ENCODE results near the gene WDR86. TPM values are rescaled to one million over a fixed set of nuclear protein-coding genes. Genes with fewer than 3 reads are reported as not detected.

WDR86 gene
- total RNA-seq, 1 experiment from 2014 or later: 8.1 TPM

DNA sequence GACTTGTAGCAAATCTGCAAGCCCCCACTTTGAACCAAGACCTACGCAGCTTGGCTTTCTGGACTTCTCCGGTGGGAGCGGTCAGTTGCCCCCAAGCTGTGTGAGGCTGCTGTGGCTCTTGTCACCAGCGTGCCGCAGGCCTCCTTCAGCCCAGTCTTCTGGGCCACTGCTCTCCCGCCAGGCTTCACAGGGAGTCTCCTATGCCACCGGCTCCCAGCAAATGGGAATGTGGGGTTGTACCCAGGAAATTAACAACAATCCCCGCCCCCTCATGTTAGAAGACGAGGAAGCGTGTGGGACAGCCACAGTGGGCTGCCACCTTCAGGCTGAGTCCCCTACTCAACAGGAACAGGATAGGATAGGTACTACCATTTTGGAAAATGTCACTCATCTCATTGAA is 4.2 kb downstream of the WDR86 start:
- no peak overlapping the region for H2AFZ ChIP-seq (ENCODE audit: low read length)
- TF ChIP-seq, protein P1, sequence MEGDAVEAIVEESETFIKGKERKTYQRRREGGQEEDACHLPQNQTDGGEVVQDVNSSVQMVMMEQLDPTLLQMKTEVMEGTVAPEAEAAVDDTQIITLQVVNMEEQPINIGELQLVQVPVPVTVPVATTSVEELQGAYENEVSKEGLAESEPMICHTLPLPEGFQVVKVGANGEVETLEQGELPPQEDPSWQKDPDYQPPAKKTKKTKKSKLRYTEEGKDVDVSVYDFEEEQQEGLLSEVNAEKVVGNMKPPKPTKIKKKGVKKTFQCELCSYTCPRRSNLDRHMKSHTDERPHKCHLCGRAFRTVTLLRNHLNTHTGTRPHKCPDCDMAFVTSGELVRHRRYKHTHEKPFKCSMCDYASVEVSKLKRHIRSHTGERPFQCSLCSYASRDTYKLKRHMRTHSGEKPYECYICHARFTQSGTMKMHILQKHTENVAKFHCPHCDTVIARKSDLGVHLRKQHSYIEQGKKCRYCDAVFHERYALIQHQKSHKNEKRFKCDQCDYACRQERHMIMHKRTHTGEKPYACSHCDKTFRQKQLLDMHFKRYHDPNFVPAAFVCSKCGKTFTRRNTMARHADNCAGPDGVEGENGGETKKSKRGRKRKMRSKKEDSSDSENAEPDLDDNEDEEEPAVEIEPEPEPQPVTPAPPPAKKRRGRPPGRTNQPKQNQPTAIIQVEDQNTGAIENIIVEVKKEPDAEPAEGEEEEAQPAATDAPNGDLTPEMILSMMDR (conservative IDR thresholded peaks at IDR 0.05): no peak
- peaks cover 21% of the 10 kb centered on the region for H3K23me2 ChIP-seq (ENCODE audit: insufficient read length, low read depth, low read length, poor library complexity, severe bottlenecking)
- no peak overlapping the region for H3K27ac ChIP-seq (ENCODE audit: insufficient read length, low read depth, low read length)
- Mint-ChIP-seq H3K4me3 (no peak overlapping the region), H3K27me3 (ENCODE audit: low read depth) (peaks cover 15% of the 10 kb centered on the region), H3K27ac (no peak overlapping the region), H3K36me3 (ENCODE audit: insufficient read depth in 1 of 3, low read depth in 3 of 3) (peaks cover 0 to 8% (median 2%) of the 10 kb centered on the region in 3 experiments; a peak in 5 of 7 replicates), H3K4me1 (peaks cover 21 to 28% of the 10 kb centered on the region in 2 experiments), H3K9me3 (no peaks in the 10 kb centered on the region)
- H3K27me3 ChIP-seq (ENCODE audit: insufficient read depth, low read length): no peaks in the 10 kb centered on the region; the same call in 1 of the 2 replicates
- no peak overlapping the region for H3K4me2 ChIP-seq (ENCODE audit: insufficient read depth, insufficient read length, low read length)
- no peaks in the 10 kb centered on the region for H4K20me1 ChIP-seq (ENCODE audit: control insufficient read depth, insufficient read depth, insufficient read length)
- DNase-seq: peak; percentile 27
- no peak overlapping the region for H2BK5ac ChIP-seq (ENCODE audit: insufficient read length, low read length)
- no peaks in the 10 kb centered on the region for H3K79me2 ChIP-seq (ENCODE audit: insufficient read depth, low read length)
- H3K4ac ChIP-seq (ENCODE audit: low read depth, low read length): no peak overlapping the region
- H4K91ac ChIP-seq (ENCODE audit: insufficient read length, low read depth, low read length): no peak overlapping the region
- no peak overlapping the region for H3K14ac ChIP-seq (ENCODE audit: insufficient read depth, low read length)
- no peak overlapping the region for H4K5ac ChIP-seq (ENCODE audit: insufficient read length, low read depth, low read length)
- no peak overlapping the region for H3K56ac ChIP-seq (ENCODE audit: insufficient read length, low read depth, low read length)
- H2BK120ac ChIP-seq (ENCODE audit: low read depth, low read length, poor library complexity, severe bottlenecking): no peak overlapping the region
- no peak overlapping the region for H4K8ac ChIP-seq (replicated peaks; ENCODE audit: insufficient read length, low read depth, low read length)
- no peak overlapping the region for H3K18ac ChIP-seq (ENCODE audit: insufficient read length, low read depth, low read length)
- WGBS (ENCODE audit: extremely low coverage, insufficient read length, low lambda C conversion rate): no CpG with 5 or more reads among the region's 10 CpGs
- no peaks in the 10 kb centered on the region for H3K9me3 ChIP-seq (ENCODE audit: control insufficient read depth, low read depth, low read length)
- no peaks in the 10 kb centered on the region for H3K79me1 ChIP-seq (ENCODE audit: insufficient read depth, low read depth, low read length, poor library complexity, severe bottlenecking)
- H3K9ac ChIP-seq (ENCODE audit: extremely low read depth, insufficient read length, low read length): no peak overlapping the region
- H3T11ph ChIP-seq (ENCODE audit: low read length): no peak overlapping the region
- no peak overlapping the region for H3K23ac ChIP-seq (ENCODE audit: insufficient read length, low read depth, low read length)
- H2BK20ac ChIP-seq (ENCODE audit: low read depth, low read length, poor library complexity, severe bottlenecking): no peak overlapping the region
- no peaks in the 10 kb centered on the region; the same call in 1 of the 2 replicates for H3K4me1 ChIP-seq (ENCODE audit: insufficient read depth, low read length)
- H2BK15ac ChIP-seq (ENCODE audit: low read depth, low read length): no peak overlapping the region; the same call in 1 of the 2 replicates
- H2BK12ac ChIP-seq (ENCODE audit: insufficient read length, low read depth, low read length): no peak overlapping the region
- H2AK5ac ChIP-seq (ENCODE audit: insufficient read length, low read length): no peak overlapping the region
